ENCODE measurements around the gene PLEKHH1. TPM values are rescaled to one million over a fixed set of nuclear protein-coding genes. Genes with fewer than 3 reads are reported as not detected.

The PLEKHH1 gene
- total RNA-seq, 1 experiment from 2014 or later = 27.6 TPM

DNA sequence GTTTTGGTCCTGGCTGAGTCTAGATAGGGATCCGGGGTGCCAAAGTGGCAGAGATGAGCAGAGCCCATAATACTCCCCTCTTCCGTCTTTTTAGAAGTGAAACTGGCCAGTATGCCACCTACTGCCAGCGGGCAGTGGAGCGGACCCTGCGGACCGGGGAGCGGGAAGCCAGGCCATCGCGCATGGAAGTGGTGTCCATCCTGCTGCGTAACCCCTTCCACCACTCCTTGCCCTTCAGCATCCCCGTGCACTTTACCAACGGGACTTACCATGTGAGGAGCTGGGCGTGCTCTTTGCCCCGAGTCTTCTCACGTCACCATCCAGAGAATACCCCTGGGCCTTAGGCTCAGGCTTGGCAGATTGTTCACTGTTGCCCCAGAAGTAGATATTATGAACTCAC is 46.0 kb downstream of the PLEKHH1 start:
- CTCF ChIA-PET = interaction anchor here (1.0 to 1.2 kb wide), 2 partner anchors 52 to 88 kb away, joined by 3 read pairs; no protein-coding TSS in a partner anchor
- intact Hi-C loops (cut with micrococcal nuclease) = no loop called here
- no TSS peak for BruUV-seq (replicated peaks)

GRCh38 chr14:67579636-67580035 is 46.5 kb downstream of the PLEKHH1 start:
- H3K79me2 ChIP-seq (ENCODE audit: insufficient read depth, low read length) = no peaks in the 10 kb centered on the region
- intact Hi-C loops (cut with micrococcal nuclease) = loop anchor here (10.0 kb wide), 1 partner anchor 355 kb away; no protein-coding TSS in a partner anchor
- ChIA-PET POLR2A (no interaction called here), RAD21 (ENCODE audit: low non-redundant PET in 1 of 2, low total read pairs in 2 of 2, uncharacterized antibody in 2 of 2, unreplicated experiment in 2 of 2) (no interaction called here), CTCF (interaction anchor here (1.2 to 8.1 kb wide), 2 partner anchors 87 to 124 kb away, joined by 3 to 117 read pairs; partner anchors contain the start of gene RDH12)
- H2AFZ ChIP-seq (ENCODE audit: low read depth, low read length, poor library complexity, severe bottlenecking) = no peak overlapping the region
- H3K9ac ChIP-seq (ENCODE audit: low read length) = no peak overlapping the region
- ATAC-seq = no peak
- DNase-seq (ENCODE audit: low read depth, low spot score) = no peak
- peaks cover 0 to 5% of the 10 kb centered on the region in 2 experiments; a peak in 2 of 4 replicates for H3K36me3 ChIP-seq (ENCODE audit: control insufficient read depth in 1 of 2, insufficient read depth in 2 of 2, low read length in 2 of 2)
- no peak for TF ChIP-seq EZH2 (IDR thresholded peaks at IDR 0.05)
- TF ChIP-seq FOSL1 (IDR thresholded peaks at IDR 0.05; ENCODE audit: low read depth) = no peak
- TF ChIP-seq SP1 (IDR thresholded peaks at IDR 0.05; ENCODE audit: low read depth) = no peak
- H3K4me2 ChIP-seq (ENCODE audit: low read length) = no peak overlapping the region
- no peak overlapping the region for H3K4me3 ChIP-seq (replicated peaks in 1 of 2; ENCODE audit: low read depth in 1 of 2, low read length in 2 of 2)
- H3K9me3 ChIP-seq (ENCODE audit: control insufficient read depth in 1 of 2, insufficient read depth in 1 of 2, low read depth in 1 of 2, low read length in 2 of 2) = no peaks in the 10 kb centered on the region
- no peak overlapping the region for H3K27ac ChIP-seq (ENCODE audit: low read depth, low read length)
- peaks cover 0 to 4% of the 10 kb centered on the region in 2 experiments; a peak in 1 of 4 replicates for H3K4me1 ChIP-seq (ENCODE audit: control insufficient read depth in 1 of 2, insufficient read depth in 2 of 2, low read length in 2 of 2)
- H4K20me1 ChIP-seq (ENCODE audit: insufficient read depth) = no peaks in the 10 kb centered on the region
- H3K9me2 ChIP-seq (ENCODE audit: insufficient read depth) = no peaks in the 10 kb centered on the region
- no TSS peak for BruUV-seq (replicated peaks)
- no peaks in the 10 kb centered on the region for H3K27me3 ChIP-seq (ENCODE audit: insufficient read depth, low read length)

More for the DNA sequence above, 46.0 kb downstream of the PLEKHH1 start:
- H3K4me1 ChIP-seq (ENCODE audit: control insufficient read depth in 1 of 2, insufficient read depth in 2 of 2, low read length in 2 of 2) = peaks cover 0 to 4% of the 10 kb centered on the region in 2 experiments; a peak in 1 of 4 replicates
- TF ChIP-seq ELF1 (IDR thresholded peaks at IDR 0.05; ENCODE audit: borderline replicate concordance, low read depth) = no peak
- no peak for TF ChIP-seq SIN3A (IDR thresholded peaks at IDR 0.05; ENCODE audit: low read depth)
- no peak for ATAC-seq
- DNase-seq (ENCODE audit: low read depth, low spot score) = no peak
- H3K9me2 ChIP-seq (ENCODE audit: insufficient read depth) = no peaks in the 10 kb centered on the region
- H3K4me3 ChIP-seq (replicated peaks in 1 of 2; ENCODE audit: low read depth in 1 of 2, low read length in 2 of 2) = no peak overlapping the region
- H3K27ac ChIP-seq (ENCODE audit: low read depth, low read length) = no peak overlapping the region
- H3K36me3 ChIP-seq (ENCODE audit: control insufficient read depth in 1 of 2, insufficient read depth in 2 of 2, low read length in 2 of 2) = peaks cover 0 to 7% of the 10 kb centered on the region in 2 experiments; a peak in 2 of 4 replicates
- H3K9me3 ChIP-seq (ENCODE audit: control insufficient read depth in 1 of 2, insufficient read depth in 1 of 2, low read depth in 1 of 2, low read length in 2 of 2) = no peaks in the 10 kb centered on the region
- no peaks in the 10 kb centered on the region for H3K27me3 ChIP-seq (ENCODE audit: insufficient read depth, low read length)
- H3K4me2 ChIP-seq (ENCODE audit: low read length) = no peak overlapping the region
- ChIA-PET RAD21 (ENCODE audit: low non-redundant PET in 1 of 2, low total read pairs in 2 of 2, uncharacterized antibody in 2 of 2, unreplicated experiment in 2 of 2) (no interaction called here), POLR2A (no interaction called here)
- no peaks in the 10 kb centered on the region for H3K79me2 ChIP-seq (ENCODE audit: insufficient read depth, low read length)
- H4K20me1 ChIP-seq (ENCODE audit: insufficient read depth) = no peaks in the 10 kb centered on the region
- H3K9ac ChIP-seq (ENCODE audit: low read length) = no peak overlapping the region
- H2AFZ ChIP-seq (ENCODE audit: low read depth, low read length, poor library complexity, severe bottlenecking) = no peak overlapping the region
